Lower leg skin (tissue), 3 donors: Measurements from ENCODE around the gene NDE1.
"Not testable (repeated sequence)": the region's sequence is repeated elsewhere in the genome, so short reads cannot be mapped to it uniquely, and the experiment has no call there.

Experiments used
- POLR2A ChIP-seq, 2 donors: fragments of 450-650 bp; IDR thresholded peaks; one replicate each; pipeline ENCODE4 v1.6.1; 2016 to 2017; ENCODE audit warnings: antibody characterized with exemption in 2 of 2, mild to moderate bottlenecking in 1 of 2, moderate library complexity in 1 of 2
- TF ChIP-seq, protein P1 (sequence below), 3 donors: fragments of 450-650 bp; IDR thresholded peaks; one replicate each; pipeline ENCODE4 v1.5.1; 2016; ENCODE audit warnings: antibody characterized with exemption in 3 of 3, mild to moderate bottlenecking in 3 of 3, moderate library complexity in 2 of 3

DNA sequence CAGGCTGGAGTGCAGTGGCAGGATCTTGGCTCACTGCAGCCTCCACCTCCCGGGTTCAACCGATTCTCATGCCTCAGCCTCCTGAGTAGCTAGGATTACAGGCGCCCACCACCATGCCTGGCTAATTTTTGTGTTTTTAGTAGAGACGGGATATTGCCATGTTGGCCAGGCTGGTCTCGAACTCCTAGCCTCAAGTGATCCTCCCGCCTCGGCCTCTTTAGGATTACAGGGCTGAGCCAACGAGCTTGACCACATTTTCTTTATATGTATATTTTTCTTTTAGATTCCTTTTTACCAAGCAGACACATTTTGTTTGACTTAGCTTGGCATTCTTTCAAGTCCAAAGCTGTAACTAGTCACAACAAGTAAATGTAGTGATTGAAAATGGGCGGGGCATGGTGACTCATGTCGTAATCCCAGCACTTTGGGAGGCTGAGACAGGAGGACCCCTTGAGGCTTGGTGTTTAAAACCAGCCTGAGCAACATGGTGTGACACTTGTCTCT, 5.0 kb upstream of the NDE1 start:
- TF ChIP-seq, protein P1, sequence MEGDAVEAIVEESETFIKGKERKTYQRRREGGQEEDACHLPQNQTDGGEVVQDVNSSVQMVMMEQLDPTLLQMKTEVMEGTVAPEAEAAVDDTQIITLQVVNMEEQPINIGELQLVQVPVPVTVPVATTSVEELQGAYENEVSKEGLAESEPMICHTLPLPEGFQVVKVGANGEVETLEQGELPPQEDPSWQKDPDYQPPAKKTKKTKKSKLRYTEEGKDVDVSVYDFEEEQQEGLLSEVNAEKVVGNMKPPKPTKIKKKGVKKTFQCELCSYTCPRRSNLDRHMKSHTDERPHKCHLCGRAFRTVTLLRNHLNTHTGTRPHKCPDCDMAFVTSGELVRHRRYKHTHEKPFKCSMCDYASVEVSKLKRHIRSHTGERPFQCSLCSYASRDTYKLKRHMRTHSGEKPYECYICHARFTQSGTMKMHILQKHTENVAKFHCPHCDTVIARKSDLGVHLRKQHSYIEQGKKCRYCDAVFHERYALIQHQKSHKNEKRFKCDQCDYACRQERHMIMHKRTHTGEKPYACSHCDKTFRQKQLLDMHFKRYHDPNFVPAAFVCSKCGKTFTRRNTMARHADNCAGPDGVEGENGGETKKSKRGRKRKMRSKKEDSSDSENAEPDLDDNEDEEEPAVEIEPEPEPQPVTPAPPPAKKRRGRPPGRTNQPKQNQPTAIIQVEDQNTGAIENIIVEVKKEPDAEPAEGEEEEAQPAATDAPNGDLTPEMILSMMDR (IDR thresholded peaks at IDR 0.05): not testable (repeated sequence)
- not testable (repeated sequence) for TF ChIP-seq POLR2A (IDR thresholded peaks at IDR 0.05)
